ENCODE measurements around the gene CBX8. TPM values are rescaled to one million over a fixed set of nuclear protein-coding genes. Genes with fewer than 3 reads are reported as not detected.
"Not testable (repeated sequence)": the region's sequence is repeated elsewhere in the genome, so short reads cannot be mapped to it uniquely, and the experiment has no call there.

CBX8 gene
- polyA plus RNA-seq, 1 donor from 2014 or later: 3.2 TPM

- Mint-ChIP-seq H3K27me3 (peaks cover 54% of the 10 kb centered on the region), H3K36me3 (peaks cover 2% of the 10 kb centered on the region), H3K4me3 (peak overlapping the region in 1 of 4 donors; percentile 87), H3K4me1 (peaks cover 8 to 10% (median 8%) of the 10 kb centered on the region in 3 donors), H3K9me3 (no peaks in the 10 kb centered on the region), H3K27ac (peak overlapping the region in 1 of 3 donors; percentile 18)
These were observed 15.7 kb downstream of the CBX8 start for GRCh38 chr17:79781012-79781650.

GRCh38 chr17:79779661-79780365, 17.1 kb downstream of the CBX8 start:
- H3K9me3 Mint-ChIP-seq: no peaks in the 10 kb centered on the region
- peaks cover 8 to 10% (median 8%) of the 10 kb centered on the region in 3 donors for H3K4me1 Mint-ChIP-seq
- H3K27ac Mint-ChIP-seq: peak overlapping the region in 2 of 3 donors; percentile 46 to 77
- peaks cover 53% of the 10 kb centered on the region for H3K27me3 Mint-ChIP-seq
- peaks cover 2% of the 10 kb centered on the region for H3K36me3 Mint-ChIP-seq
- peak overlapping the region in 3 of 4 donors; percentile 10 to 87 (median 36) for H3K4me3 Mint-ChIP-seq

DNA sequence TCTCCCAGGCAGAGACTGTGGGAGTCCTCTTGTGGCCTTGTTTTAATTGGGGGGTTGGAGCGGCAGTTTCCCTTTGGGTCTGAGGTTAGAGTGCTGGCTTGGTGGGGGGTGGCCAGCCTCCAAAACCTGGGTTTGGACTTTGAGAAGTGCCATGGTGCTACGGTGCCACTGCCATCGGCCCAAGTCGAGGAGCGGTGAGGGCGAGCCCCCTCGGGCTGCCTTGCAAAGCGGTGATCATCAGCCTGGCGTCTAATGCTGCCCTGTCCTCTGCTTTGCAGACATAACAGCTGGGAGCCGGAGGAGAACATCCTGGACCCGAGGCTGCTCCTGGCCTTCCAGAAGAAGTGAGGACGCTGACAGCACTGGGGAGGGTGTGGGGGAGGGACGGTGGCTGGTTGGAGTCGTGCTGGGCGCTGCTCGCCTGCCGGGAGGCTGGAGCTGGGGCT, 17.8 kb downstream of the CBX8 start:
- peaks cover 58% of the 10 kb centered on the region for H3K27me3 Mint-ChIP-seq

DNA sequence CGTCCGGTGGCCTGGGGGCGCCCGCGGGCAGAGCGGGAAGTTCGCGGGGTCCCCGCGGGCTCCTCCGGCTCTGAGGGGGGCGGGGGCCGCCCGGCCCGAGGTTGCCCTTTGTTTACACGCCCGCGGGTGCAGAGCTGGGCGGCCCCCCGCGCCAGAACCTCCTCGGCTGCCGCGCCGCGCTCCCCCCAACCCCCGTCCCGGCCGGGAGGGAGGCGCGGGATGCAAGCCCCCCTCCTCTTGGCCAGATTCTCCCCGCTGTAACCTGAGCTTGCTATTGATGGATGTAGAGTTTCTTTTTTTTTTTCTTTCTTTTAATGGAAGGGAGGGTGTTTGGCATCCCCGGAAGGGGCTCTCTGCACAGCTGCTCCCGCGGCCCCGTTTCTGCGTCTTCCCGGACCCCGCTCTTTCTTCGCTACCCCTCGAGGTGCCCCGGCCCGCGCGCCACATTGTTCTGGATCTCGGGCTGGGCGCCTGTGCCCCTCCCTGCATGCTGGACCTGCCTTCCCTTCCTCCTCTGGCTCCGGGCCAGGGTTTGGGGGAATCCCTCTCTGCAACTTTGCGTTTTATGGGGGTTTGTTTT, 18.3 kb downstream of the CBX8 start:
- H3K4me1 Mint-ChIP-seq: peaks cover 8 to 10% (median 8%) of the 10 kb centered on the region in 3 donors
- peaks cover 63% of the 10 kb centered on the region for H3K27me3 Mint-ChIP-seq
- peaks cover 2% of the 10 kb centered on the region for H3K36me3 Mint-ChIP-seq
- H3K9me3 Mint-ChIP-seq: no peaks in the 10 kb centered on the region
- peak overlapping the region in 2 of 3 donors; percentile 77 to 83 for H3K27ac Mint-ChIP-seq
- H3K4me3 Mint-ChIP-seq: peak overlapping the region; percentile 77 to 94 (median 86)

More for the DNA sequence above, 17.8 kb downstream of the CBX8 start:
- peaks cover 8 to 10% (median 8%) of the 10 kb centered on the region in 3 donors for H3K4me1 Mint-ChIP-seq
- H3K4me3 Mint-ChIP-seq: peak overlapping the region; percentile 77 to 94 (median 86)
- H3K36me3 Mint-ChIP-seq: peaks cover 2% of the 10 kb centered on the region
- H3K27ac Mint-ChIP-seq: peak overlapping the region in 2 of 3 donors; percentile 77 to 83
- no peaks in the 10 kb centered on the region for H3K9me3 Mint-ChIP-seq

DNA sequence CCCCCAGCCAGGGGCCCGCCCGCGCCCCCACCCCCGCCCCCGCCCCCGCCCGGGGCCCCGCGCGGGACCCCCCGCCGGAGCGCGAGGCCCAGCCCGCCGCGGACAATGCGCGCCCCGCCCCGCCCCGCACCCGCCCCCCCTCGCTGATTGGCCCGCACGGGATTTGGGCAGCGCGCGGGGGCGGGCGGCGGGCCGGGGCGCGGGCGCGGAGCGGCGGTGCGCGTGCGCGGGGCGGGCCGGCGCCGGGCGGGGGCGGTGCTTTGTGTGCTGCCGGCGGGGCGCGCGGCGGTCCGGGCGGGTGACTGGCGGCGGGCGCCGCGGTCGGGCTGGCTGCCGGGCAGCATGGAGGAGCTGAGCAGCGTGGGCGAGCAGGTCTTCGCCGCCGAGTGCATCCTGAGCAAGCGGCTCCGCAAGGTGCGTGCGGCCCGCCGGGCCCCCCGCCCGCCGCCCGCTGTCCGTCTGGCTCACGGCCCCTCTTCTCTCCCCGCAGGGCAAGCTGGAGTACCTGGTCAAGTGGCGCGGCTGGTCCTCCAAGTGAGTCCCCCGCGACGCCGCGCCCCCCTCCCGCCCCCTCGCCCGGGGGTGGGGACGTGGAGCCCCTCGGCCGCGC, 18.9 kb downstream of the CBX8 start, which contains the start of gene CBX2:
Gene CBX2, plus strand, starts transcription at position 255 of the 610 bp plus-strand sequence. Its CDS starts 88 bp downstream, at position 343.
- Mint-ChIP-seq H3K27me3 (peaks cover 64% of the 10 kb centered on the region), H3K27ac (peak within 1 kb of the TSS in 2 of 3 donors; percentile 83 to 85), H3K4me1 (peaks cover 8 to 10% (median 8%) of the 10 kb centered on the region in 3 donors), H3K4me3 (peak within 1 kb of the TSS; percentile 77 to 94 (median 86)), H3K9me3 (no peaks in the 10 kb centered on the region), H3K36me3 (peaks cover 2% of the 10 kb centered on the region)

DNA sequence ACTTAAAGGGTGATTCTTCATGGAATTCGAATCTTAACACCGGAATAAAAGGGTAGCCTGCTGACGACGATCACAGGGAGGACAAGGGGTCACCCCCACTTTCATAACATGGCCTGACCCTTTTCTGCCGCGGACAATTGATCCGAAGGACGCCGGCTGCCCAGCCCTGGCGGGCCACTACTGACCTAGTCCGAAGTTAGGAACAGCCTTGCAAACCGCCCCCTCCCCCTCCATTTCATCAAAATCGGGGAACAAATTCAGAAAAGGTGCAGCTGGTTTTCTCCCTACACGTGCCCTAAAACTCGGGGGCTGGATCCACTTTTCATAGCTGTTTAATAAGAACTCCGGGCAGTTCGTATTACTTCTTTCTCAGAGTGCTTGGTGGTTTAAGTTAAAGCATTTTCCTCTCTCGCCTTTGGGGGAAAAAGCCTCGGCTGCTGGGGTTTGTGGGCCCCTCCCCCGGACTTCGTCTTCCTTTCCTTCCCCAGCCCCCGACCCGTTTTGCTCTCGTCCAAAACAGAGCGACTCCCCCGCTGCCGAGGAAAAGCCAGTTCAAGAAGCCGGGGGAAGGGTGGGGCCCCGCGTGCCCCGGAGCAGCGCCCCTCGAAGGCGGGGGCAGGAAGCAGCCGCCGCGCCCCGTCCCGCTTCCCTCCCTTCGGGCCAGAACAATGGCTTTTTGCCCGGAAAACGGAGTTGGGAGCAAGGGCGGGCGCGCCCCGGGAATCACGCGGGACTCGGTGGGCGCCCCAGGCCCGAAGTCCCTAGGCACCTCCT, 19.6 kb downstream of the CBX8 start:
- peaks cover 61% of the 10 kb centered on the region for H3K27me3 Mint-ChIP-seq
- H3K36me3 Mint-ChIP-seq: peaks cover 2% of the 10 kb centered on the region
- peak overlapping the region; percentile 48 to 89 (median 76) for H3K4me3 Mint-ChIP-seq
- H3K4me1 Mint-ChIP-seq: peaks cover 8 to 10% (median 8%) of the 10 kb centered on the region in 3 donors
- peak overlapping the region in 2 of 3 donors; percentile 34 to 85 for H3K27ac Mint-ChIP-seq
- no peaks in the 10 kb centered on the region for H3K9me3 Mint-ChIP-seq

- Mint-ChIP-seq H3K36me3 (peaks cover 2% of the 10 kb centered on the region), H3K4me1 (peaks cover 8 to 10% (median 8%) of the 10 kb centered on the region in 3 donors), H3K27me3 (peaks cover 62% of the 10 kb centered on the region), H3K4me3 (peak overlapping the region; percentile 48 to 87 (median 70)), H3K27ac (peak overlapping the region in 2 of 3 donors; percentile 34 to 85), H3K9me3 (no peaks in the 10 kb centered on the region)
These were observed 20.3 kb downstream of the CBX8 start for GRCh38 chr17:79776376-79777119.

- H3K27me3 Mint-ChIP-seq: peaks cover 56% of the 10 kb centered on the region
- H3K4me3 Mint-ChIP-seq: no peak overlapping the region
- peaks cover 6 to 8% (median 8%) of the 10 kb centered on the region in 3 donors for H3K4me1 Mint-ChIP-seq
- peaks cover 2% of the 10 kb centered on the region for H3K36me3 Mint-ChIP-seq
- H3K9me3 Mint-ChIP-seq: no peaks in the 10 kb centered on the region
- peak overlapping the region in 1 of 3 donors; percentile 23 for H3K27ac Mint-ChIP-seq
These were observed 21.2 kb downstream of the CBX8 start for GRCh38 chr17:79775632-79776031.

DNA sequence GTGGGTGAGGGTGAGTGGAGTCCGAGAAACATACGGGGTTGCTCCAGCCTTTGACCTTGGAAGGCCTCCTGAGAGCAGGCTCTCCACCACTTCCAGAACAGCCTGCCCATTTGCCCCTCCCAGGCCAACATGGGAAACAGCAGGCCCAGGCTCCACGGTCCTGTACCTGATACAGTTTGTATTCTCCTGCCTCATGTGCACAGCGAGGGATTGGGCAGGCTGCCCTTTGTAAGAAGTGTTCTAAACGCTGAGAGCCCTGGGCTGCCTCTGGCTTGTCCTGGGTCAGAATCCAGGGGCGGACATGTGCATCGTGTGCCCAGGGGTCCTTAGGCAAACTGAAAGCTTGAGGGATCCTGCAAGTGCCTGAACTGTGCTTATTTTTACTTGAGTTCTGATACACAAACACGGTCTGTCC, 22.3 kb downstream of the CBX8 start:
- Mint-ChIP-seq H3K27me3 (peaks cover 52% of the 10 kb centered on the region), H3K4me1 (peaks cover 6 to 8% (median 8%) of the 10 kb centered on the region in 3 donors), H3K4me3 (no peak overlapping the region), H3K27ac (no peak overlapping the region), H3K36me3 (peaks cover 2% of the 10 kb centered on the region), H3K9me3 (no peaks in the 10 kb centered on the region)

- H3K27me3 Mint-ChIP-seq: peaks cover 49% of the 10 kb centered on the region
- H3K4me3 Mint-ChIP-seq, H3K4me1 Mint-ChIP-seq, H3K9me3 Mint-ChIP-seq, H3K36me3 Mint-ChIP-seq: not testable (repeated sequence)
- peak overlapping the region in 1 of 3 donors; percentile 51 for H3K27ac Mint-ChIP-seq
These were observed 24.2 kb downstream of the CBX8 start for GRCh38 chr17:79772726-79773125.

DNA sequence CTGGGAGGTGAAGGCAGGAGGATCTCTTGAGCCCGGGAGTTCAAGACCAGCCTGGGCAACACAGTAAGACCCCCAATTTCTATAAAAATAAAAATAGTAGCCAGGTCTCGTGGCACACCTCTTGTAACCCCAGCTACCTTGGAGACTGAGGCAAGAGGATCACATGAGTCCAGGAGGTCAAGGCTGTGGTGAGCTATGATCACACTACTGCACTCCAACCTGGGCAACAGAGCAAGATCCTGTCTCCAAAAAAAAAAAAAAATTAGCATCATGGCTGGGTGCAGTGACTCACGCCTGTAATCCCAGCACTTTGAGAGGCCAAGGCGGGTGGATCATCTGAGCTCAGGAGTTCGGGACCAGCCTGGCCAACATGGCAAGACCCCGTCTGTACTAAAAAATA, 25.6 kb downstream of the CBX8 start:
- peaks cover 43% of the 10 kb centered on the region for H3K27me3 Mint-ChIP-seq
- peaks cover 3 to 6% (median 5%) of the 10 kb centered on the region in 3 donors for H3K9me3 Mint-ChIP-seq
- no peaks in the 10 kb centered on the region for H3K36me3 Mint-ChIP-seq
- no peak overlapping the region for H3K4me3 Mint-ChIP-seq
- H3K4me1 Mint-ChIP-seq: peaks cover 0 to under 1% (median 0%) of the 10 kb centered on the region in 3 donors
- no peak overlapping the region for H3K27ac Mint-ChIP-seq

GRCh38 chr17:79769570-79770506, 27.0 kb downstream of the CBX8 start:
- Mint-ChIP-seq H3K9me3 (peaks cover 3 to 6% (median 5%) of the 10 kb centered on the region in 3 donors), H3K4me1 (no peaks in the 10 kb centered on the region), H3K4me3 (no peak overlapping the region)

More at GRCh38 chr17:79769570-79770506, 27.0 kb downstream of the CBX8 start:
- Mint-ChIP-seq H3K27me3 (peaks cover 39% of the 10 kb centered on the region), H3K27ac (no peak overlapping the region), H3K36me3 (no peaks in the 10 kb centered on the region)
